Neural crest cell (in vitro differentiated cells): ENCODE results near the gene TMEM208. TPM values are rescaled to one million over a fixed set of nuclear protein-coding genes. Genes with fewer than 3 reads are reported as not detected.

Source experiments
- DNase-seq: peaks from one replicate; pipeline ENCODE4 v3.0.0; 2021; ENCODE audit warnings: low read depth, mixed read lengths, low spot score
- H3K27ac Mint-ChIP-seq: one replicate; pipeline ENCODE4 v1.8.0; 2021; ENCODE audit warnings: mild to moderate bottlenecking, mixed read lengths; ENCODE audit not compliant: unreplicated experiment
- H3K27me3 Mint-ChIP-seq: 2 replicates; pipeline ENCODE4 v1.8.0; 2021; ENCODE audit warnings: low read depth, mild to moderate bottlenecking, mixed read lengths
- H3K36me3 Mint-ChIP-seq: 2 replicates; pipeline ENCODE4 v1.8.0; 2021; ENCODE audit warnings: low read depth, mild to moderate bottlenecking, mixed read lengths
- H3K4me1 Mint-ChIP-seq: 2 replicates; pipeline ENCODE4 v1.8.0; 2021; ENCODE audit warnings: mixed read lengths
- H3K4me3 Mint-ChIP-seq: one replicate; pipeline ENCODE4 v1.8.0; 2021; ENCODE audit warnings: mild to moderate bottlenecking, mixed read lengths
- H3K9me3 Mint-ChIP-seq: 2 replicates; pipeline ENCODE4 v1.8.0; 2021; ENCODE audit warnings: mixed read lengths
- CTCF ChIP-seq: fragments of 200-600 bp; sonication (generic); conservative IDR thresholded peaks from 2 replicates; pipeline ENCODE4 v1.5.0; 2021; ENCODE audit warnings: antibody characterized with exemption, mild to moderate bottlenecking
- total RNA-seq: library from RNA; stranded (reverse); gene quantifications from 2 replicates; pipeline ENCODE4 v1.2.1, GENCODE V29; 2021

TMEM208 gene
- total RNA-seq, 1 donor from 2014 or later, result 35.7 TPM

- peaks cover 12% of the 10 kb centered on the region for H3K4me1 Mint-ChIP-seq
- peaks cover 40% of the 10 kb centered on the region for H3K27me3 Mint-ChIP-seq
- no peak for TF ChIP-seq CTCF
- no peak overlapping the region for H3K27ac Mint-ChIP-seq
- peaks cover 2% of the 10 kb centered on the region for H3K36me3 Mint-ChIP-seq
- DNase-seq, result no peak
- H3K4me3 Mint-ChIP-seq, result no peak overlapping the region
- no peaks in the 10 kb centered on the region for H3K9me3 Mint-ChIP-seq
These were observed 44.6 kb upstream of the TMEM208 start for GRCh38 chr16:67182288-67182687.

GRCh38 chr16:67183284-67183626 is 43.7 kb upstream of the TMEM208 start:
- H3K27ac Mint-ChIP-seq, result no peak overlapping the region
- TF ChIP-seq CTCF, result no peak
- DNase-seq, result no peak
- H3K4me3 Mint-ChIP-seq, result no peak overlapping the region
- H3K9me3 Mint-ChIP-seq, result no peaks in the 10 kb centered on the region
- H3K4me1 Mint-ChIP-seq, result peaks cover 12% of the 10 kb centered on the region
- H3K36me3 Mint-ChIP-seq, result peaks cover 2% of the 10 kb centered on the region
- H3K27me3 Mint-ChIP-seq, result peaks cover 35% of the 10 kb centered on the region

- peaks cover 2% of the 10 kb centered on the region for H3K36me3 Mint-ChIP-seq
- H3K9me3 Mint-ChIP-seq, result no peaks in the 10 kb centered on the region
- H3K27ac Mint-ChIP-seq, result no peak within 1 kb of the TSS
- no peak for TF ChIP-seq CTCF
- H3K4me3 Mint-ChIP-seq, result no peak within 1 kb of the TSS
- H3K27me3 Mint-ChIP-seq, result peaks cover 31% of the 10 kb centered on the region
- DNase-seq, result peak; percentile 86
- H3K4me1 Mint-ChIP-seq, result peaks cover 9% of the 10 kb centered on the region
These were observed 43.1 kb upstream of the TMEM208 start, which contains the start of gene MATCAP1 for GRCh38 chr16:67183627-67184452. TSS of gene MATCAP1 (minus strand) at chr16:67183963. CDS start at chr16:67180610, 3,353 bp downstream.

- no peak overlapping the region for H3K4me3 Mint-ChIP-seq
- H3K9me3 Mint-ChIP-seq, result no peaks in the 10 kb centered on the region
- no peak overlapping the region for H3K27ac Mint-ChIP-seq
- peaks cover 28% of the 10 kb centered on the region for H3K27me3 Mint-ChIP-seq
- no peak for DNase-seq
- H3K4me1 Mint-ChIP-seq, result peaks cover 7% of the 10 kb centered on the region
- no peak for TF ChIP-seq CTCF
- H3K36me3 Mint-ChIP-seq, result no peaks in the 10 kb centered on the region
These were observed 42.4 kb upstream of the TMEM208 start for GRCh38 chr16:67184453-67184994.

GRCh38 chr16:67184995-67185650 is 41.8 kb upstream of the TMEM208 start:
- Mint-ChIP-seq H3K27me3 (peaks cover 26% of the 10 kb centered on the region), H3K27ac (no peak overlapping the region), H3K4me3 (peak overlapping the region; percentile 97), H3K9me3 (no peaks in the 10 kb centered on the region), H3K4me1 (peaks cover 7% of the 10 kb centered on the region), H3K36me3 (no peaks in the 10 kb centered on the region)
- TF ChIP-seq CTCF, result peak; percentile 79
- DNase-seq, result peak; percentile 95
